Erythroblast (primary cell): ENCODE results near the gene FGR.

Experiments used
- GATA1 ChIP-seq: IDR thresholded peaks from 2 replicates; pipeline ENCODE4 v1.6.1; 2011; ENCODE audit warnings: low read depth, mild to moderate bottlenecking, control low read depth, low read length, moderate library complexity
- POLR2A ChIP-seq: IDR thresholded peaks from 2 replicates; pipeline ENCODE4 v1.6.1; 2011; ENCODE audit warnings: mild to moderate bottlenecking, low read length

DNA sequence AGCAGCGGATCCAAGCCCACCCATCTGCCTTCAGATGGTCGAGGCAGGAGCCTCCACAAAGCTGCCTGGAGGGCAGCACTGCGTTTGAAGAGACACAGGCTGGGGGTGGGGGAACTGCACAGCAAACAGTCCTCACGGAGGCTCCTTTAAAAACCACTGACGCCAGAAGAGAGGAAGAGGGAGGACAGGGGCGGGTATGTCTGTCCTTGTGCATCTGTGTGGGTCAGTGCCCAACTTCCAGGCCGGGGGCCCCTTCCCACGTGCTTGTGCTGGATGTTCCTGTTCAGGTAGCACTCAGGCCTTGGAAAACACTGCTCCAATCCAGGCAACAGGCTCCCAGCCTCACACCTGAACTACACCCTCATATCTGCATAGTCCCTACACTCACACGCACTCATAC lies 38.7 kb downstream of the FGR start:
- TF ChIP-seq POLR2A (no peak), GATA1 (no peak)
